Smooth muscle cell (in vitro differentiated cells): ENCODE results near the gene FAM83G. TPM values are rescaled to one million over a fixed set of nuclear protein-coding genes. Genes with fewer than 3 reads are reported as not detected.

Source experiments
- DNase-seq: peaks from one replicate; lab custom pipeline; 2025; ENCODE audit not compliant: unreplicated experiment; lab: John Stamatoyannopoulos, UW
- H2AFZ ChIP-seq: fragments of 200-600 bp; sonication (generic); 2 replicates; pipeline ENCODE4 v1.6.0; 2016; ENCODE audit warnings: antibody characterized with exemption, low read depth, mild to moderate bottlenecking
- H3F3A ChIP-seq: fragments of 200-600 bp; sonication (generic); 2 replicates; pipeline ENCODE4 v1.6.0; 2017; ENCODE audit warnings: antibody characterized with exemption, low read depth
- H3K27ac ChIP-seq: fragments of 200-600 bp; sonication (generic); 2 replicates; pipeline ENCODE4 v1.5.1; 2016; ENCODE audit warnings: low read depth, mild to moderate bottlenecking
- H3K27me3 ChIP-seq: fragments of 200-600 bp; sonication (generic); 2 replicates; pipeline ENCODE4 v1.6.1; 2016; ENCODE audit warnings: low read depth, mild to moderate bottlenecking
- H3K36me3 ChIP-seq: fragments of 200-600 bp; sonication (generic); 2 replicates; pipeline ENCODE4 v1.5.1; 2016; ENCODE audit warnings: low read depth
- H3K4me1 ChIP-seq: fragments of 200-600 bp; sonication (generic); 2 replicates; pipeline ENCODE4 v1.5.1; 2016; ENCODE audit warnings: low read depth
- H3K4me2 ChIP-seq: fragments of 200-600 bp; sonication (generic); 2 replicates; pipeline ENCODE4 v1.6.0; 2016; ENCODE audit warnings: mild to moderate bottlenecking
- H3K4me3 ChIP-seq: fragments of 200-600 bp; sonication (generic); 2 replicates; pipeline ENCODE4 v1.5.1; 2016; ENCODE audit warnings: mild to moderate bottlenecking
- H3K79me2 ChIP-seq: fragments of 200-600 bp; sonication (generic); 2 replicates; pipeline ENCODE4 v1.6.0; 2016; ENCODE audit warnings: low read depth, mild to moderate bottlenecking
- H3K9ac ChIP-seq: fragments of 200-600 bp; sonication (generic); 2 replicates; pipeline ENCODE4 v1.6.0; 2016; ENCODE audit warnings: low read depth
- H3K9me3 ChIP-seq: fragments of 200-600 bp; sonication (generic); replicated peaks from 2 replicates; pipeline ENCODE4 v1.5.1; 2016; ENCODE audit warnings: low read depth
- H4K20me1 ChIP-seq: fragments of 200-600 bp; sonication (generic); 2 replicates; pipeline ENCODE4 v1.6.0; 2016; ENCODE audit warnings: low read depth
- WGBS: methylation state at CpG from one replicate; pipeline ENCODE4 v1.1.7; 2016; ENCODE audit warnings: low lambda C conversion rate; 5-methylcytosine and 5-hydroxymethylcytosine counted together
- polyA plus RNA-seq: library from polyadenylated mRNA; unstranded; fragments of >200 nt; fragmentation: Nextera tagmentation; extraction: Ambion mirVana; gene quantifications from 2 replicates; pipeline ENCODE4 v1.2.1, GENCODE V29; 2016
- total RNA-seq: library from RNA; depleted of rRNA; stranded (reverse); fragments of >200 nt; gene quantifications from 2 replicates; pipeline ENCODE4 v1.2.3, GENCODE V29; 2014
- TF ChIP-seq, protein P1 (sequence below): fragments of 200-600 bp; sonication (generic); IDR thresholded peaks from 2 replicates; pipeline ENCODE4 v1.5.1; 2017; ENCODE audit warnings: borderline replicate concordance, mild to moderate bottlenecking, antibody characterized with exemption; ENCODE audit not compliant: insufficient read depth, poor library complexity, severe bottlenecking

The FAM83G gene
- total and polyA plus RNA-seq, 2 experiments from 2014 or later: 8.2 to 14.2 TPM

DNA sequence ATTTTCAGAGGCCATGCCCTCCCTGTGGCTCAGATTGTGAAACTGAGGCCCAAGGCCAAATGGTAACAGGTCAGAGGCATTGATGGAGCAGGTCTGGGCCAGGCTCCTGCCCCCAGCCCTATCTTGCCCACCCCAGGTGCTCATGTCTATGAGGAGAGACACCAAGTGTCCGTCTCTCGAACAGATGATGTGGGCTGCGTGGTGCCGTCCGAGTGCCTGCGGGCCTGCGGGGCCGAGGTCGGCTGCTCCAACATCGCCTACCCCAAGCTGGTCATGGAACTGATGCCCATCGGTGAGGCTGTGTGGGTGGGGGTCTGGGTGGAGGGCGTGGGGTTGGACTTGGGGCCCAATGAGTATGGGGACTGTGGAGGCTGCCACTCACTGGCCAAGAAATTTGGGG, 8.7 kb upstream of the FAM83G start:
- H3K4me2 ChIP-seq: no peak overlapping the region
- no peak overlapping the region for H3K27ac ChIP-seq
- no peaks in the 10 kb centered on the region for H3K4me1 ChIP-seq
- H3K79me2 ChIP-seq: no peaks in the 10 kb centered on the region
- H4K20me1 ChIP-seq: no peaks in the 10 kb centered on the region
- H3K9ac ChIP-seq: no peak overlapping the region
- H3K27me3 ChIP-seq: no peaks in the 10 kb centered on the region
- H3K4me3 ChIP-seq: no peak overlapping the region
- H2AFZ ChIP-seq: no peak overlapping the region
- WGBS: 92% methylated on average over 2 of the region's 12 CpGs
- no peak for DNase-seq
- TF ChIP-seq, protein P1, sequence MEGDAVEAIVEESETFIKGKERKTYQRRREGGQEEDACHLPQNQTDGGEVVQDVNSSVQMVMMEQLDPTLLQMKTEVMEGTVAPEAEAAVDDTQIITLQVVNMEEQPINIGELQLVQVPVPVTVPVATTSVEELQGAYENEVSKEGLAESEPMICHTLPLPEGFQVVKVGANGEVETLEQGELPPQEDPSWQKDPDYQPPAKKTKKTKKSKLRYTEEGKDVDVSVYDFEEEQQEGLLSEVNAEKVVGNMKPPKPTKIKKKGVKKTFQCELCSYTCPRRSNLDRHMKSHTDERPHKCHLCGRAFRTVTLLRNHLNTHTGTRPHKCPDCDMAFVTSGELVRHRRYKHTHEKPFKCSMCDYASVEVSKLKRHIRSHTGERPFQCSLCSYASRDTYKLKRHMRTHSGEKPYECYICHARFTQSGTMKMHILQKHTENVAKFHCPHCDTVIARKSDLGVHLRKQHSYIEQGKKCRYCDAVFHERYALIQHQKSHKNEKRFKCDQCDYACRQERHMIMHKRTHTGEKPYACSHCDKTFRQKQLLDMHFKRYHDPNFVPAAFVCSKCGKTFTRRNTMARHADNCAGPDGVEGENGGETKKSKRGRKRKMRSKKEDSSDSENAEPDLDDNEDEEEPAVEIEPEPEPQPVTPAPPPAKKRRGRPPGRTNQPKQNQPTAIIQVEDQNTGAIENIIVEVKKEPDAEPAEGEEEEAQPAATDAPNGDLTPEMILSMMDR: no peak
- H3K36me3 ChIP-seq: no peaks in the 10 kb centered on the region
- no peaks in the 10 kb centered on the region for H3F3A ChIP-seq
- H3K9me3 ChIP-seq: no peaks in the 10 kb centered on the region

GRCh38 chr17:19012171-19013080, 7.9 kb upstream of the FAM83G start:
- no peaks in the 10 kb centered on the region for H3K79me2 ChIP-seq
- H3K9ac ChIP-seq: no peak overlapping the region
- no peak overlapping the region for H3K4me3 ChIP-seq
- H3F3A ChIP-seq: no peaks in the 10 kb centered on the region
- no peaks in the 10 kb centered on the region for H3K27me3 ChIP-seq
- H3K36me3 ChIP-seq: no peaks in the 10 kb centered on the region
- no peak overlapping the region for H2AFZ ChIP-seq
- H3K27ac ChIP-seq: no peak overlapping the region
- H3K9me3 ChIP-seq: no peaks in the 10 kb centered on the region
- no peak overlapping the region for H3K4me2 ChIP-seq
- TF ChIP-seq, protein P1: no peak
- no peak for DNase-seq
- H4K20me1 ChIP-seq: no peaks in the 10 kb centered on the region
- no peaks in the 10 kb centered on the region for H3K4me1 ChIP-seq
- WGBS: 94% methylated on average over 22 of the region's 22 CpGs

- Histone ChIP-seq H2AFZ (no peak overlapping the region), H3K36me3 (no peaks in the 10 kb centered on the region), H4K20me1 (no peaks in the 10 kb centered on the region), H3F3A (peaks cover 2% of the 10 kb centered on the region), H3K9me3 (no peaks in the 10 kb centered on the region), H3K79me2 (no peaks in the 10 kb centered on the region), H3K9ac (no peak overlapping the region), H3K27ac (no peak overlapping the region), H3K4me2 (no peak overlapping the region), H3K4me1 (no peaks in the 10 kb centered on the region), H3K27me3 (no peaks in the 10 kb centered on the region), H3K4me3 (no peak overlapping the region)
- no peak for DNase-seq
- TF ChIP-seq, protein P1: no peak
- WGBS: 93% methylated on average over 6 of the region's 6 CpGs
Measured at GRCh38 chr17:19011581-19011980, 7.0 kb upstream of the FAM83G start.
